ENCODE data around the gene SLC49A3.

SLC49A3 gene

GRCh38 chr4:664713-665231 is 24.2 kb downstream of the SLC49A3 start:
- DNase-seq: no peak

- DNase-seq: no peak
These were observed 25.2 kb downstream of the SLC49A3 start for GRCh38 chr4:663438-664428.

- no peak for DNase-seq
These were observed 25.9 kb downstream of the SLC49A3 start for GRCh38 chr4:663046-663437.

GRCh38 chr4:661881-662761 is 26.8 kb downstream of the SLC49A3 start:
- no peak for DNase-seq

GRCh38 chr4:661231-661630 is 27.7 kb downstream of the SLC49A3 start:
- no peak for DNase-seq

- DNase-seq: no peak
These were observed 28.6 kb downstream of the SLC49A3 start for GRCh38 chr4:660401-660800.

GRCh38 chr4:659851-660250 is 29.1 kb downstream of the SLC49A3 start:
- no peak for DNase-seq

GRCh38 chr4:658681-659667 is 30.0 kb downstream of the SLC49A3 start:
- DNase-seq: no peak

- no peak for DNase-seq
These were observed 30.9 kb downstream of the SLC49A3 start for GRCh38 chr4:657834-658667.

GRCh38 chr4:657338-657833 is 31.6 kb downstream of the SLC49A3 start:
- DNase-seq: no peak

GRCh38 chr4:656436-657337 is 32.3 kb downstream of the SLC49A3 start:
- DNase-seq: no peak

- no peak for DNase-seq
These were observed 33.3 kb downstream of the SLC49A3 start for GRCh38 chr4:655464-656151.

- DNase-seq: no peak
These were observed 34.0 kb downstream of the SLC49A3 start for GRCh38 chr4:654871-655463.

- DNase-seq: no peak
These were observed 34.5 kb downstream of the SLC49A3 start for GRCh38 chr4:654503-654845.

- DNase-seq: no peak
These were observed 35.0 kb downstream of the SLC49A3 start for GRCh38 chr4:653831-654502.

- no peak for DNase-seq
These were observed 35.7 kb downstream of the SLC49A3 start for GRCh38 chr4:653080-653821.

GRCh38 chr4:651884-652642 is 36.9 kb downstream of the SLC49A3 start:
- DNase-seq: no peak
